HG03442 (cell line): Measurements from ENCODE around the gene F10.
A peak's percentile ranks its signal among the peaks of the same experiment; 100 is the strongest.
"Not testable (repeated sequence)": the region's sequence is repeated elsewhere in the genome, so short reads cannot be mapped to it uniquely, and the experiment has no call there.

Experiments
- ATAC-seq: cut with Tn5 transposase; IDR thresholded peaks from one replicate; pipeline ENCODE4 v1.9.1; 2021; ENCODE audit warnings: mild to moderate bottlenecking, moderate library complexity; ENCODE audit not compliant: unreplicated experiment

The F10 gene

DNA sequence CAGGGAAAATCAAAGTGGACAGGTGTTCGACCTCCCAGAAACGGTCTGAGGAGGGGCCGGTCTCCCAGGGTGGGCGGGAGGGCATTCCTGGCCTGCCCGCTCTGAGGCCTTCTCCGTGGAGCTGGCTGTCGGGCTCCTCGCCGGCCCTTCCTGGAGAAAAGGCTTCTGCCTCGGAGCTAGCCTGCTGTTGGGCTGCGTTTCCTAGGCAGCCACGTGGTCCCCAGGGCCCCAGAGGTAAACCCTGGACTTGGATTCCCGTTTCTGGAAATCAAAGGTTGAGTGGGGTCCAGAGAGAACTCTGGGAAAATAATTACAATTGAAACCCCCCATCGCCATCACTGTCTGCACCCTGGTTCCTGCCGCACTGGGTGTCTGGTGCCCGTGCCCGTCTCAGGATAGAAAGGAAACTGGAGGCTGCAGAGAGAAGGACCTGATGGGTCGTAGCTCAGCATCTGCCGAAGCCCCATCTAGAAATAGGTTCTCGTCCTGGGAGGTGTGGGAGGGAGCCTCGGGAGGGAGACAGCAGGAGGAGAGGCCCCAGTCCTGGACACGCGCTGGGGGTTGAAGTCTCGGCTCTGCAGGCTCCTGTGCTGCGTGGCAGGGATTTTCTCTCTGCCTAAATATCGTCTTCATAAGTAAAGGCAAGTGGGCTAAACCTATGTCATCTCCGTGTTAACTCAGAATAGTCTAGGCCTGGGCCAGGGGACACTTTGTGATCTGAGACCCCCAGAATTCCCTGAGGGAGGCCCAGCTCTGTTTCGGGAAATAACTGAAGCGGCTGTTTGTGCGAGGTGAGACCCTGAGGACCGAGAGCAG is 28.2 kb downstream of the F10 start:
- no peak for ATAC-seq

DNA sequence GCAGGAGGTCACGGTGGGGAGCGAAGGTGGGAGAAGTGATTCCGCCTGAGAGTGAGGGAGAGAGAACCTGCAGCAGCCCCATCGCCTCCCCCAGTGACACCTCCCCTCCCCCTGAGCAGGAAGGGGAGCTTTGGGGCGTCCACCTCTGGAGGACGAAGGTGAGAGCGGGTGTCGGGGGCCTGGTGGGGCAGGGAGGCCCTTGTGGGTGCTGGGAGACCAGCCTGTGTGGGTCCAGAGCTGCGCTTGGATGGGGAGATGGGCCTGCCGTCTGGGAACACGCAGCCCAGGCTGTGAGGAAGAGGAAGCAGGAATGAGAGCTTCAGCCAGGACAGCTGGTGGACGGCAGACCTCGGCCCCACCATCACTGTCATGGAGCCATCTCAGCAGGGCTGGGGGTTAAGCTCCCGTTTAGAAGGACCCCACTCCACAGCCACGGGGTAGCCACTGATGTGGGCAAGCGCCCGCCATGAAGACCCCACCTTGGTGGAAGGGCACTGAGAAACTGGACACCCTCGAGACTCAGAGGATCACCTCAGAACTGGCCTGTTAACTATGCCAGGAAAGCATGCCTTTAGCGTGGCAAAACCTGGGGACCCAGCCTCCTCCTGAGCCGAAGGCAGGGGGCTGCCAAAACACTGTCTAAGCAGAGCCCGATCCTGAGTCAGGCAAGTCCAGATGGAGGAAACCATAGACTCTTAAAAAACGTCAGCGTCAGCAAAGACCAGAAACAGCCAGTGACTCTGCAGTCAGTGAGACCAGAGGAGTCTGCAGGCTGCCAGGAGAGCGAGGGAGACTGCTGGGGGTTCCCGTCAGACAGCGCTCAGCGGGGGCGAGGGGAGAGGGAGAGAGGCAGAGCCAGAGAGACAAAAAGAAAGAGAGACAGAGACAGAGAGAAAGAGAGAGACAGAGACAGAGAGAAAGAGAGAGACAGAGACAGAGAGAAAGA is 29.4 kb downstream of the F10 start:
- no peak for ATAC-seq

DNA sequence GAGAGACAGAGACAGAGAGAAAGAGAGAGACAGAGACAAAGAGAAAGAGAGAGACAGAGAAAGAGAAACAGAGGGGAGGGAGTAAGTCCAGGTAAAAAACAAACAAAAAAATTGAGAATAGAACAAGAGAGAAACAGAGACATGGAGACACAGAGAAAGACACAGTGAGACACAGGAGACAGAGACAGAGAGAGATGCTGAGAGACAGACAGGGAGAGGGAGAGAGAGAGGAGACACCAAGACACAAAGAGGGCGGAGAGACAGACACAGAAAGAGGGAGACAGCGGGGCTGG is 30.0 kb downstream of the F10 start:
- ATAC-seq, result no peak

DNA sequence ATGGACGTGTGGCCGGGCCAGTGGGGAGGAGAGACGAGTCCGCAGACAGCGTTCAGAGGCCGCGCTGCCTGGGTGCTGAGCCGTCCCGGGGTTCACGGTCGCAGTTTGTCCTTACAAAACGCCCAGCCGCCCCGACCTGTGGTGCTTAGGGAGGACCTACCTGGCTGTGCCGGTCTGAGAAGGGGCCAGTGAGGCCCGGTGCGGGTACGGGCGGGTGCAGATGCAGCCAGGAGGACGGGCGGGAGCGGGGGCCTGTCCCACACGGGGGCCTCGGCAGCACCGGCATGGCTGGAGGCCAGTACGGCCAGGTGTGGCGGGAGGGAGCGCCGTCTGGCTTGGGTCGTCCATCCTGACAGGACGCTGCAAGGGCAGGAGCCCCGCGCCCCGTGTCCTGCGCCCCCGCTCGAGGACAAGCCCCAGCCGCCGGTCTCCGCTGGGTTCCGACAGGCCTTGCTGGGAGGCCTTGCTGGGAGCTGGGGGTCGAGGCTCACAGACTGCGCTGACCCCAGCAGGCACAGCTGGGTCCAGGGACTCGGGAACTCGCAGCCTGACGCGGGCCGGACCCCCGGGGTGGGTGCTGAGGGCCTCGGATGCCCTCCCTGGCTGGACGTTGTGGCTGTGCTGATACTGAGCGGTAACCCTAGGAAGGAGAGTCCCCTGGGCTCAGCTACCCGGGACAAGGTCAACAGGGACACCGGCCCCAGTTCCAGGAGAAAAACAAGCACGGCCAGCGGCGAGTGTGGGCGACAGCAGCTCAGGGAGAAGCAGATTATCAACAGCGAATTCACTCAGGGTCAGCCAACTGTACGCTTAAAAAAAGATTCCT is 30.6 kb downstream of the F10 start:
- peak; percentile 29 for ATAC-seq

DNA sequence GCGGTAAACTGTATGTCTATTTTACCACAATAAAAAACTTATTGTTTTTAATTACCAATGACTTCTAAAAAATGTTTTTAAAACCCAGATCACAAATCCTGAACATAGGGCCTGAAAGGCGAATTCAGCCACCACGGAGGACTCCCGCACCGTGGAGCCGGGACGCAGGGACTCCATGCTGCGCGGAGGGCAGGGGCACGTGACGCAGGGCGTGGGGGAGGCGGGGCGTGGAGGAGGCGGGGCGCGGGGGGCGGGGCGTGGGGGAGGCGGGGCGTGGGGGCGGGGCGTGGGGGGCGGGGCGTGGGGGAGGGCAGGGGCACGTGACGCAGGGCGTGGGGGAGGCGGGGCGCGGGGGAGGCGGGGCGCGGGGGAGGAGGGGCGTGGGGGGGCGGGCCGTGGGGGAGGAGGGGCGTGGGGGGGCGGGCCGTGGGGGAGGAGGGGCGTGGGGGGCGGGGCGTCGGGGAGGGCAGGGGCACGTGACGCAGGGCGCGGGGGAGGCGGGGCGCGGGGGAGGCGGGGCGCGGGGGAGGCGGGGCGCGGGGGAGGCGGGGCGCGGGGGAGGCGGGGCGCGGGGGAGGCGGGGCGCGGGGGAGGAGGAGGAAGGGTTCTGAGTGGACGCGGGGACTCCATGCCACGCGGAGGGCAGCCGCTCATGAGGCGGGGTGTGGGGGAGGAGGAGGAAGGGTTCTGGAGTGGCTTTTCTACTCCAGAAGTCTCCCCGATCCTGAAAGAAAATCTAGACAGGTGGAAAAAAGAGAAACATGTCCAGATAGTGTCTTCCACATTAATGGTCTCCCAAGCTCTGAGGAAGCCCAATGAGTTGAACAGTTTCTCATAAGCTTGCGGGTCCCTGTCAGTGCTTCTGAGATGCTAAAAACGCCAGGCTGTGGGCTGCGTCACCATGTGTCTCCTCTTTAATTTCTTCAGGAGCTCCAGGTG is 31.5 kb downstream of the F10 start:
- ATAC-seq, result peak; percentile 59

DNA sequence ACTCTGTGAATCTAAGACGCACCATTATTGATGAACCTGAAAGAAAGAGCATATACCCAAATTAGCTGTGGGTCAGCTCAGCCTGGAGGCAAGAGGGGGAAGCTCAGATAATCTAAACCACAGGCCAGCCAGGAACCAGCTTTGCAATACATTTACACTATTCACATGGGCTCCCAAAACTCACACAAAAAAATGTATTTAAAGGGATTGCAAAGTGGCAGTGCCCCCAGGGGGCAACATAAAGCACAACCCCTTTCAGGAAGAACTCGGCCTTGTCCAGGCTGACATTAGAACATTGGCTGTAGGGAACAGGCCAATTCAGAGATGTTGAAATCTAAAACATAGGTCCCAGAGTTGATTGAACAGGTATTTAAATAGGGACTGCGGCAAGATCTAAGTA is 32.6 kb downstream of the F10 start:
- no peak for ATAC-seq

DNA sequence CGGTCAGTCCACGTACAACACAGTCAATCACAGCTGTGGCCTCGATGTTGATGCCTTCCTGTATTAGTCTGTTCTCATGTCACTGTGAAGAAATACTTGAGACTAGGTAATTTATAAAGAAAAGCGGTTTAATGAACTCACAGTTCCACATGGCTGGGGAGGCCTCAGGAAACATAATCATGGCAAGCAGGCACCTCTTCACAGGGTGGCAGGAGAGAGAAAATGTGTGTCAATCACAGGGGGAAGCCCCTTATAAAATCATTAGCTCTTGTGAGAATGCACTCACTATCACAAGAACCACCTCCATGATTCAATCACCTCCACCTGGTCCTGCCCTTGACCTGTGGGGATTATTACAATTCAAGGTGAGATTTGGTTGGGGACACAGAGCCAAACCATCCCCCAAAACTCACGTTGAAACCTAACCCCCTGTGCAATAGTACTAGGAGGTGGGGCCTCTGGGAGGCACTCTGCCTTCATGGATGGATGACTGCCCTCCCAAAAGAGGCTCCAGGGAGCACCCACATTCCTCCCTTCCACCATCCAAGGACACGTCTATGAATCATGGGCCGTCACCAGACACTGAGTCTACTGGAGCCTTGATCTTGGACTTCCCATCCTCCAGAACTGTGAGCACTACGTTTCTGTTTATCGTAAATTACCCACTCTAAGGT is 33.5 kb downstream of the F10 start:
- ATAC-seq, result no peak

DNA sequence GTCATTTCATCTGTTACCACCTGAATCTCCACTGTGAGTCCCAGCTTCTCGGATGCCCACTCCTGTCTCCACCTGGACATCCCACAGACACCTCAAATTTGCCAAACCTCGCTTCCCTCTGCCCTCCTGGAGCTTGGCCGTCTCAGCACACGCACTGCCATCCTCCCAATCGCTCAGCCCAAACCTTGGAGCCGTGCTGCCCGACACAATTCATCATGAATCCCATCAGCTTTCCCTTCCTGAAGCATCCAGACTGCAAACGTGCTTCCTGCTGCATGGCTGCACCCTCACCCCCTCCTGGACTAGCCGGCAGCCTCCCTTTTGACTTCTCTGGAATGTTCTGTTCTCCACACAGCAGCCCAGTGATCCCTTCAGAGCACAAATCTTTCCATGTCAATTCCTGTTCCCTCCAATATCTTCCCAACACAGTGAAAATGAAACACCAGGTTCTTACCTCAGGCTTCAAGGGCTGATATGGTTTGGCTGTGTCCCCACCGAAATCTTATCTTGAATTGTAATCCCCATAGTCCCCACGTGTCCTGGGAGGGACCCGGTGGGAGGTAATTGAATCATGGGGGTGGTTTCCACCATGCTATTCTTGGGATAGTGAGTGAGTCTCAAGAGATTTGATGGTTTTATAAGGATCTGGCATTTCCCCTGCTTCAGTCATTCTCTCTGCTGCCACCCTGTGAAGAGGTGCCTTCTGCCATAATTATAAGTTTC is 34.8 kb downstream of the F10 start:
- ATAC-seq, result no peak

DNA sequence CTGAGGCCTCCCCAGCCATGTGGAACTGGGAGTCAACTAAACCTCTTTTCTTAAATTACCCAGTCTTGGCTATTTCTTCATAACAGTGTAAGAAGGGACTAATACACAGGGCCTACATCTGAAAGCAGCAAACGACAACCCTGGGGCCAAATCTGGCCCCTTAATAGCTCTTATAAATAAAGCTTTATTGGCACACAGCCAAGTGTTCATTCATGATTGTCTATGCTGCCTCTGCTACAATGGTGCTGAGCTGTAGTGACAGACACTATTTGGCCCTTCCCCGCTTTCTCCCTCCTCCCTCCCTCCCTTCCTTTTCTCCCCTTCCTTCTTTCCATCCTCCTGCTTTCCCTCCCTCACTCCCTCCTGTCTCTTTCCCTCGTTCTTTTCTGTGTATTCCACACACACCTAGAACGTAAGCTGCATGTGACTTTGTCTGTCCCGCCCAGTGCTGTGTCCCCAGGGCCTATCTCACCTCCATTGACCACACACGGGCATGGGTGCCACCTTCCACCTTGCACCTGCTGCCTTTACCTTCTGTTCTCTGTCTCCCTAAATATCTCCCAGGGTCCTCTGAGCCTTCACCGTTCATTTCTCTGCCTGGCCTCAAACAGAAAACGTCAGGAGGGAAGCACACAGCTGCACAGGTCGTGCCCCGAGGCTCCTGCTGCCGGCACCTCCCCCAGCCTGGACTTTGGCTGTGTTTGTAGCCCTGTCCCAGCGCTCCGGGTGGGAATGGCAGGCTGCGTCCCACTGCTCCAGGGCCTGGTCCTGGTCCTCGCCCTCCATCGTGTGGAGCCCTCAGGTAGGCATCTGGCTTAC is 35.5 kb downstream of the F10 start, which contains the start of gene PROZ:
PROZ (plus strand) TSS at position 720 of the 819 bp plus-strand sequence; CDS start at position 733, 13 bp downstream.
- no peak for ATAC-seq

DNA sequence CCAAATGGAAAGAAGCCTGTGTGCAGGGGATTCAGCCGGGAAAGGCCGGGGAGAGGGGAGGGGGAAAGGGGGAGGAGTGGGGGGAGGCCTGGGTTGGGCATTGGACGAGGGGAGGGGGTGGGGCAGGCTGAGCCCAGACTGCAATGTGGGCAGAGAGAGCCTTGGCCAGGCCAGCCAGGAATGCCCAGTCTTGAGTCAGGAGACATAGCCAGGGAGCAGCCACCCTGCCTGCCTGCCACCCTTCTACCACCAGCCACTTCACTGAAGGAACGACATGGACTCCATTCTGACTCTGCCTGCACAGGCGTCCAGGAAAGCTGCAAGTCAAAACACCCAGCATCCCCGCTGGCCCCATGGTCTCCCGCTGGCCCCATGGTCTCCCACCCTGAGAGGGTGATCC is 36.3 kb downstream of the F10 start:
- ATAC-seq, result no peak

DNA sequence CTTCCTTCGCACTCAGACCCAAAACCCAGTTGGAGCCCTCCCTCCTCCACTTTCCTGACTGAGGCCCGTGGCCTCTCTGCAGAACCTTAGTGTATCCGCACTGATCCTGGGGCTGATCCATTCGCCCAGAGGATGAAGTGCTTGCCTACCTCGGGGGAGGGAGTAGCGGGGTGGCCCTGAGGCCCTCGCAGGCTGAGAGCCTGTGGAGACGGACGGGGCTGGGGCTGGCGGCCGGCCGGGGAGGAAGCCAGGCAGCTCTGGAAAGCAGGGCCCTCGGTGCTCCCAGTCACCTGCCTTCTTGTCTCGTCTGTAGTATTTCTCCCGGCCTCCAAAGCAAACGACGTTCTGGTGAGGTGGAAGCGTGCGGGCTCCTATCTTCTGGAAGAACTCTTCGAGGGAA is 37.1 kb downstream of the F10 start:
- no peak for ATAC-seq

DNA sequence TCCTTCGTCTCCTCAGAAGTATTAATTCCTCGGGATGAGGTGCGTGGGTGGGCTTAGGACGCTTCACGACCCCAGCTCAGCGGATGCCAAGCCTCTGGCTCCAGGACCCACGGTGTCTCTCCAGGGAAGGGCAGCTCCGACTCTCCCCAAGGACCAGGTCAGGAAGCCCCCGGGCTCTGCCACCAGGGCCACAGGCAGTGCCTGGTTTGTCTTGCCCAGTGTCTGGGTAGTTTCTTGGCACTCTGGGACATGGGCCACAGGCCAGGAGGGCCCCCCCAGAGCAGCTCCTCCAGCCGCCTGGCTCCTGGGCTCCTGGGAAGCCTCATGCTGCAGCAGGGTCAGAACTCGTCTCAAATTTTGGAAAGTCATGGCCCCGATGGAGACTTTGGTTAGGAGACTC is 38.4 kb downstream of the F10 start:
- no peak for ATAC-seq

DNA sequence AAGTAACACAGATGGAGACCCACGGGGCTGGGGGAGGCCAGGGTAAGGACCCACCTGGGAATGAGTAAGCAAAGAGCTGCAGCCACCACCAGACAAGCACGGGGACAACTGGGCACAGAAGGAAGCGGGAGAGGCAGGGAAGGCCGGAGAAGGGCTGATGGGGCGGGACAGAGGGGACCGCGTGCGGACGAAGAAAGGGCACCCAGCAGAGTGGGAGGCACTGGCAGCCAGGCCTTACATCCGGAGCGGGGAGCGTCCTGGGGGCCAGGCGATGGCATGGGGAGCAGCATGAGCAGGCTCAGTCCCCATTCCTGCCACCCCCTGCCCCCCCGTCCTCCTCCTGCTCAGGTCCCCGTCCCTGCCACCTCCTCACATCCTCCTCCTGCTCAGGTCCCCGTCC is 38.8 kb downstream of the F10 start:
- ATAC-seq, result no peak

DNA sequence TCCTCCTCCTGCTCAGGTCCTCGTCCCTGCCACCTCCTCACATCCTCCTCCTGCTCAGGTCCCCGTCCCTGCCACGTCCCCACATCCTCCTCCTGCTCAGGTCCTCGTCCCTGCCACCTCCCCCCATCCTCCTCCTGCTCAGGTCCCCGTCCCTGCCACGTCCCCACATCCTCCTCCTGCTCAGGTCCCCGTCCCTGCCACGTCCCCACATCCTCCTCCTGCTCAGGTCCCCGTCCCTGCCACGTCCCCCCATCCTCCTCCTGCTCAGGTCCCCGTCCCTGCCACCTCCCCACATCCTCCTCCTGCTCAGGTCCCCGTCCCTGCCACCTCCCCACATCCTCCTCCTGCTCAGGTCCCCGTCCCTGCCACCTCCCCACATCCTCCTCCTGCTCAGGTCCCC is 39.4 kb downstream of the F10 start:
- not testable (repeated sequence) for ATAC-seq

DNA sequence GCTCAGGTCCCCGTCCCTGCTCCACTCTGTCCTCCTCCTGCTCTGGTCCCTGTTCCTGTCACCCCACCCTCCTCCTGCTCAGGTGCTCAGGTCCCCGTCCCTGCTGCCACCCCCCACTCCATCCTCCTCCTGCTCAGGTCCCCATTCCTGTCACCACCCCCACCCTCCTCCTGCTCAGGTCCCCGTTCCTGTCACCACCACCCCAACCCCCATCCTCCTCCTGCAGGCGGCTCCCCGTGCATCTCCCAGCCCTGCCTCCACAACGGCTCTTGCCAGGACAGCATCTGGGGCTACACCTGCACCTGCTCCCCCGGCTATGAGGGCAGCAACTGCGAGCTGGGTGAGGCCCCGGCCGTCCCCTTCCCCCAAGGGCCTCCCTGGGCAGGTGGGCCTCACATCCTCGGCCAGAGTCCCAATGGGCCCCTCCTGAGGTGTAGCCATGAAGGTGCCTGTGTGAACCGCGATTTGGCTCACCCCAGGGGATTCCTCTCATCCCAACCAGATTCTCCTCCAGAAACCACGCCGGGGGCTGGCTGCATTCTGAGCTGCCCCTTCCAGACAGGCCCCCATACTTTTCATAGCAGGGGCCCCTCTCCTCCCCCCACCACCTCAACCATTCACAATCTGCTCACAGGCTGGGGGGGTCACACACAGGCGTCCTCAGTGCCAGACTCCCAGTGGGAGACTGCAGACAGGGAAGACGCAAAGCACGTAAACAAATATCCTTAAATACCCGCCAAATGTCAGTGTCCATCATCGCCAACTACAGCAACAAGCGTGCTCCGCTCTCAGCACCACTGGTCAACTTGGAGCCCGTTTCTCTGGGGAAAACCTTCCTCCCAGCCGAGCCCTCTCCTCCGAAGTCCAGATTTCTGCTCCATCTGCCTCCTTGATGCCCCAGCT is 40.4 kb downstream of the F10 start:
- ATAC-seq, result no peak

DNA sequence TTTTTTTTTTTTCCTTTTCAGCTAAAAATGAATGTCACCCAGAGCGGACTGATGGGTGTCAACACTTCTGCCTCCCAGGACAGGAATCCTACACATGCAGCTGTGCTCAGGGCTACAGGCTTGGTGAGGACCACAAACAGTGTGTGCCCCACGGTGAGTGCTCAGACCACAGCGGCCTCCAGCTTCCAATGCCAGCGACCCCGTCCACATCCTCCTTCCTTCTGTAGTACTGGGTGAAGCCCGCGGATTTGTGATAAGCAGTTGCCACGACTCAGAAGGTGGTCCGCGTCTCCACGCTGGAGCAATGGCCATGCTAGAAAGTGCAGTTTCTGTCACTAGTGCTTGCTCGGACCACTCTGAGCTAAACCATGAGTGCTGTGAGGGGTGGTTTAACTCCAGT is 41.9 kb downstream of the F10 start:
- ATAC-seq, result no peak

DNA sequence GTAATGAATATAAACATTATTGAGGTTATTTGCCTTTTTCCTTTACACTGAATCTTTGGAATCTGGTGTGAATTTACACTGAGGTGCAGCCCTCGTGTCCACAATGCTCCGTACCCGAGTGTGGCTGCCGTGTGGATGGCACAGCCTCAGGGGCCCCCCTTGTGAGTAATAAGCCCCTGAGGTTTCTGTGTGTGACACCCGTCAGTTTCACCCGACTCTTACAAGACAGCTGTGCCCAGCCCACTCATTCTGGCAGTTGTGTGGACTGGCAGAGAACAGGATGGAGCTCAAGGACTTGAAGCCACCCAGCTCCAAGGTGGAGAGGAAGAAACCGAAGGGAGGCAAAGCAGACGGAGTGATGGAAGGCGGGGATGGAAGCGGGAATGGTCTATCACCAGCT is 43.7 kb downstream of the F10 start:
- no peak for ATAC-seq
